NCI-H82 treated with DMSO at 0.1 percent for 48 hours (cell line): ENCODE measurements around the gene NXNL1.

Experiments
- DNase-seq: peaks from one replicate; lab custom pipeline; 2025; ENCODE audit not compliant: unreplicated experiment; lab: John Stamatoyannopoulos, UW

Gene NXNL1

DNA sequence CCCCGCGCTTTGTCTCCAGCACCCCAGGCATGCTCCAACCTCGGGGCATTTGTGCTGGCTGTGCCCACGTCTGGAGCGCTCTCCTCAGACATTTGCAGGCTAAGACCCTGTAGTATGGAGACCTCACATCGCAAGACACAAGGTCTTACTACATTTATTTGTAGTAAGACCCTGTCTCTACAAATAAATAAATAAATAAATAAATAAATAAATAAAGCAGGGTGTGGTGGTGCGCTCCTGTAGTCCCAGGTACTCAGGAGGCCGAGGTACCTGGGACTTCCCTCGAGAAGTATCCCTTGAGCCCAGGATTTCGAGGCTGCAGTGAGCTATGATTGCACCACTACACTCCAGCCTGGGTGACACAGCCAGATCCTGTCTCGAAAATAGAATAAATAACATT, 4.6 kb downstream of the NXNL1 start:
- DNase-seq: no peak

DNA sequence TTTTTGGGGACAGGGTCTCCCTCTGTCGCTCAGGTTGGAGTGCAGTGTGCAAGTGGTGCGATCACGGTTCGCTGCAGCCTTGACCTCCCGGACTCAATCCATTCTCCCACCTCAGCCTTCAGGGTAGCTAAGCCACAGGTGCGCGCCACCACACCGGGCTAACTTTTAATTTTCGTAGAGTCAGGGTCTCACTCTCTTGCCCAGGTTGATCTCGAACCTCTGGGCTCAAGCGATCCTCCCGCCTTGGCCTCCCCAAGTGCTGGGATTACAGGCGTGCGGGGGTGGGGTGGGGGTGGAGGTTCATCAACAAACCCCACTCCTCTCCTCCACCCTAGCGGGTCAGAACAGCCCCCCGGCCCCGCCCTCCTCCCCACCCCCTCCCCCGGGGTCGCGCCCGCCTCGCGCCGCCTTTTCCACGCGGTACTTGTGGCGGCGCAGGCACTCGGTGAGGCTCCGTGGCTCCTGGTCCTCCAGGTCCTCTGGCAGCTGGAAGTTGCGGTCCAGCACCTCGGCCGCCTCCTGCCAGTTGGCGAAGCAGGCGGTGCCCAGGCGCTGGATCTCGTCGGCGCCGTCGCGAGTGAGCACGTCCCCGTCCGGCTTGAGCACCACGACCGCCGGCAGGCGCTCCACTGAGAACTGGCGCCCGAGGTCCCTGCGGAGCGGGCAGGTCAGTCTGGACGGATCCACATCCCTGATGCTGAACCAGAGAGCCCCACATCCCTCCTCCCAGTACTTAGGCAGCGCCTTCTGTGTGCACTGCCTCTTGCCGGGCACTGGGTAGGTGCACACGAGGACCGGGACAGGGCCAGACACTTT, 5.2 kb downstream of the NXNL1 start:
- no peak for DNase-seq

DNA sequence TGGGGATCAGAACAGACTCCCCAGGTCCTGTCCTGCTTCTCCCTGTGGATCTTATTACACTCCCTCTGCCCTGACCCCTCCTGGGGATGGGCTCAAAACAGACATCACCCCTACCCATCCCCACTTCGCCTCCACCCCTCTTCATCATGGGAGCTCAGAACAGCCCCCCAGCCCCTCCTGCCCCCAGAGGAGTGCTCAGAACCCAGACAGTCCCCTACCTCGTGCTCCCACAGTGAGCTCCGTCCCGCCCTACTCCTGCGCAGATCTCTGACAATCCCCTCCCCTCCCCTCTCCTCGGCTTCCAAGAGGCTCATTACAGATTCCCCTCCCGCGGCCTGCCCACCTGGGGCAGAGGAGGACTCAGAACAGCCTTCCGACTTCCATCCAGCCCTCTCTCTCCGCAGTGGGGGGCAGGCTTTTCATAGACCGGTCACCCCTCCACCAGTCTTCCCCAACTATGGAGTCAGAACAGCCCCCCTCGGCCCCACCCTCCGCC, 6.1 kb downstream of the NXNL1 start:
- DNase-seq: peak; percentile 54

DNA sequence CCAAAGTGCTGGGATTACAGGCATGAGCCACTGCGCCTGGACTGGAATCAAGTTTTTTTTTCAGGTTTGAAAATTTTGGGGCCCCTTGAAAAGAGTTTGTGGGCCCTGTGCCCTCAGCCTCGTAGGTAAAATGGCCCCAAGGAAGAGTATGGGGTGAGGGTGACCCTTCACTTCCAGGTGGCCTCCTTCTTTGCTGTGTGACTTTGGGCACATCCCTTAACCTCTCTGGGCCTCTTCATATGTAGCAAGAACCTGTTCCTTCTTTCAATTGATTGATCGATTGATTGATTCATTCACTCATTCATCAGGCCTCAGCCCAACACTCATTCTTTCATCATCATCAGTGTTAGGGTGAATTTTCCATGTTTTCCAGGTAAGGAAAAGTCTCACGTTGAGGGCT, 8.9 kb downstream of the NXNL1 start:
- DNase-seq: no peak

DNA sequence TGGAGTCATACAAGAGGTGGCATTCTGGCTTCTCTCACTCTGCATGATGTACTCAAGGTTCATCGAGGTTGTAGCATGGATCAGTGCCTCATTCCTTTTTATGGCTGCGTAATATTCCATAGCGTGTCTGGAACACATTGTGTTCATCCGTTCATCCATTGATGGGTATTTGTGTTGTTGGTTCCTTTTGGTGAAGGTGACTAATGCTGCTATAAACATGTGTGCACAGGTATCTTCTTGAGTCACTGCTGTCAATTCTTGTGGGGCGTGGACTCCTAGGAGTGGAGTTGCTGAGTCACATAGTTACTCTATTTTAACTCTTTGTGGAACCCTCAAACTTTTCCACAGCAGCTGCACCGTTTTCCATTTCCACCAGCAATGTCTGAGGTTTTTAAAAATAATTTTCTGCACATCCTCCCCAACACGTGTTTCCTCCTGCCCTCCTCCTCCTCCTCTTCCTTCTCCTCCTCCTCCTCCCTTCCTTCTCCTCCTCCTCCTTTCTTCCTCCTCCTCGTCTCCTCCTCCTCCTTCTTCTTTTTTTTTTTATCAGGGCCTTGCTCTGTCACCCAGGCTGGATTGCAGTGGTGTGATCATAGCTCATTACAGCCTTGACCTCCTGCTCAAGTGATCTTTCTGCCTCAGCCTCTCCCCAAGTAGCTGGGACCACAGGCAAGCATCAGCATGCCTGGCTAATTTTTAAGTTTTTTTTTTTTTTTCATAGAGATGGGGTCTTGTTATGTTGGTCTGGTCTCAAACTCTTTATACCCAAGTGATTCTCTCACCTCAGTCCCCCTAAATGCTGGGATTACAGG, 10.3 kb downstream of the NXNL1 start:
- no peak for DNase-seq

DNA sequence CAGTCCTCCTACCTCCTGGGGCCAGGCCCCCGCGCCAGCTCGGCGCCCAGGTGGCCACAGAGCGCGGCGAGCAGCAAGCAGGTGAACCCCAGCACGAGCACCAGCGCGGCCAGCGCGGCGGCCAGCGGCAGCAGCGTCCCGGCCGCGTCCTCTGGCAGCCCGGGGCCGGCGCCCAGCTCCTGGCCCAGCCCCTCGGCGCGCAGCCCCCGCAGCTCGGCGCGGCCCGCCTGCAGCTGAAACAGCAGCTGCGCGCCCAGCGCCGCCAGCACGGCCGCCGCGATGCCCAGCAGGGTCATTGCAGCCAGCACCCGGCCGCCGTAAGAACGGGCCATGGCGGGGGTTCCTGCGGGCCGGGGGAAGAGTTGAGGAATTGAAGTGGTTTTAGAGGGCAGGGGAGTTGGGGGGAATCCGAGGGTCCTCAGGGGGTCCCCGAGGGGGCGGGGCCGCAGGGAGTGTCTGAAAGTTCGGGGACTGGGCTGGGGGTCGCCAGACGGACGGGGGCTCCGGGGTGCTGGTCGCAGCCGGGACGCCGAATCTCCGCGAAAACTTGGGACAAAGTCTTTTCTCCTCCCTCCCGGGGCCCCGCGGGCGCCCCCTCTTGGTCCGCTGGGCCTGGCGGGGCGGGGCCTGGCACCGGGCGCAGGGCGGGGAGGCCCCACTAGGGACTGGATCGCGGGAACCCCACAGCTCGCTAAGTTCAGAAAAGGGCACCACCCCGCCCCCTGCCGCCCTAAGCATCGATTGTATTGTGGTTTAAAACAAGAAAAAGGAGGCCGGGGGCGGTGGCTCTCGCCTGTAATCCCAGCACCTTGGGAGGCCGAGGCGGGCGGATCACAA, 12.4 kb downstream of the NXNL1 start, which contains the start of gene TMEM221:
TMEM221 (minus strand) TSS at position 538 of the 837 bp plus-strand sequence; CDS start at position 332, 206 bp downstream.
- DNase-seq: no peak

DNA sequence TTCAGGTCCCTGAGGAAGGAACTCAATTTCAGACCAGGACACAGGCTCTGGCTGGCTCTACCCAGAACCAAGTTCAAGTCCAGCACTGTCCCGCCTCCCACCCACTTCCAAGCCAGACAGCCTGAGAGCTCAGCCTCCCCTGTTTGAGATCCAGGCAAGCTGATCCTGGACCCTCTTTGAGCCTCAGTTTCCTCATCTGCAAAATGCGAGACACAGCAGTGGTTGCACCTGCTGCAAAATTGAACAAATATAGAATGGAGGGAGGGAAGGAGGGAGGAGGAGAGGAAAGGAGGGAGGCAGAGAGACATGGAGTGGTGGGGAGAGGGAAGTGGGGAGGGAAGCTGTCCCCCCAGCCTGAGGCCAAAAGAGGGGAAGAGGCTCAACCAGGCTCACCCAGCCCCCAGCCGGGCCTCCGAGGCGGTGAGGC, 13.0 kb downstream of the NXNL1 start:
- no peak for DNase-seq

DNA sequence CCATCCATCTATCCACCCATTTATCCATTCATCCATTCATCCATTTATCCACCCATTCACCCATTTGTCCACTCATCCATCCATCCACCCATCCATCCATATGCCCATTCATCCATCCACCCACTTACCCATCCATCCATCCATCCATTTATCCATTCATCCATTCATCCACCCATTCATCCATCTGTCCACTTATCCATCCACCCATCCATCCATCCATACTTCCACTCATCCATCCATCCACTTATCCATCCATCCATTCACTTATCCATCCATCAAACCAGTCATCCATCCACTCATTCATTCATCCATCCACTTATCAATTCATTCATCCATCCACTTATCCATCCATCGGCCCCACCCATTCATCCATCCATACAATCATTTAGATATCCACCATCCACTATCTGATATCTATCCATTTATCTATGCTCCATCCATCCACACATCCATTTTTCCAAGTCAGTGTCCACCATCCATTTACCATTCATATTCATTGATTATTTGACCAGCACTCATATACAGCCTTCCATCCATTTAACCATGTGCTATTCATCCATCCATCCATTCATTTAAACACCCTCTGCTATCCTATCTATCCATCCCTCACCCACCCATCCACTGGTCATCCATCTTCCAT, 15.1 kb downstream of the NXNL1 start:
- no peak for DNase-seq

DNA sequence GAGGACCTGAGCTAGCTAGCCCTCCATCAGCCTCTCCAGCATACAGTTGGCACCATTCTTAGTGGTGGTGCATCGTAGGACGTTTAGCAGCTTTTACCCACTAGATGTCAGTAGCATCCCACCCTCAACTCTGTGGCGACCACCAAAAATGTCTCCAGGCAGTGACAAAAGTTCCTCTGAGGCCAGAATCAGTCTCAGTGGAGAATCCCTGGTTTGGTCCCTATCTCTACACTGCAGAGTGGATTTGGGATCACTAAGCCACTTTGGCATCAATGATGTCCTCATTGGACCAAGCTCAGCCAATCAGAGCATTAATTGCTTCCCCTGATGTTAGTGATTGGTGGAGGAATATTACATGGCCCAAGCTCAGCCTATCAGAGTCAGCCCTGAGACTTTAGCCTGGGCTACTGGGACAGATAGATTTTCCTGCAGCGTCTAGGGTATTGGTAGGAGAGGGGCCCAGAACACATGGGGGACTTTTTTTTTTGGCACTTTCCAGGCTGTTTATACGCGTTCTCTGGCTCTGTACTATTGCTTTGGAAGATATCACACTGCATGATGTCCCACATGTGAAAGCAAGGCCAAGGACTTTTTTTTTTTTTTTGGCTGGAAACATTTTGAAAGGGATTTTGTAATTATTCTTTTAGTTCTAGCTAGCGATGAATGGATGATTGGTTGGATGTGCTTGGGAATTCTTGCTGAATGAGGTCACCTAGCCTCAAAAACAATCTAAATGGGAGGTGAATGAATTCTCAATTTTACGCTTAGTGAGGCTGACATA, 19.3 kb downstream of the NXNL1 start:
- DNase-seq: peak; percentile 42

DNA sequence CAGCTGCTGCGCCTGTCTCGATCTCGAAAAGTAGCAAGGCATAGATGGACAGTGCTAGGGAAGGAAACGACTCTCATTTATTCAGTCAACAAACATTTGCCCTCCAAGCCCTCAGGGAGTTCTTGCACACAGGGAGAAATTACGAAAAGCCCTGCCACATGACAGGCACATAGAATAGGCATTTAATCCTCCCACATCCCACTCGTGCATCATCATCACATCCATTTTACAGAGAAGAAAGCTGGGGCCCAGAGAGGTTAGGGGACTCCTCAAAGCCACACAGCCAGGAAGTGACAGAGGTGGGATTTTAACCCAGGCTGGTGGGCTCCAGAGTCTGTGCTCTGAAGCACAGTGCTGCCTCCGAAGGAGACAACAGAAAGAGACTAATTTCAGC, 23.9 kb downstream of the NXNL1 start:
- no peak for DNase-seq

DNA sequence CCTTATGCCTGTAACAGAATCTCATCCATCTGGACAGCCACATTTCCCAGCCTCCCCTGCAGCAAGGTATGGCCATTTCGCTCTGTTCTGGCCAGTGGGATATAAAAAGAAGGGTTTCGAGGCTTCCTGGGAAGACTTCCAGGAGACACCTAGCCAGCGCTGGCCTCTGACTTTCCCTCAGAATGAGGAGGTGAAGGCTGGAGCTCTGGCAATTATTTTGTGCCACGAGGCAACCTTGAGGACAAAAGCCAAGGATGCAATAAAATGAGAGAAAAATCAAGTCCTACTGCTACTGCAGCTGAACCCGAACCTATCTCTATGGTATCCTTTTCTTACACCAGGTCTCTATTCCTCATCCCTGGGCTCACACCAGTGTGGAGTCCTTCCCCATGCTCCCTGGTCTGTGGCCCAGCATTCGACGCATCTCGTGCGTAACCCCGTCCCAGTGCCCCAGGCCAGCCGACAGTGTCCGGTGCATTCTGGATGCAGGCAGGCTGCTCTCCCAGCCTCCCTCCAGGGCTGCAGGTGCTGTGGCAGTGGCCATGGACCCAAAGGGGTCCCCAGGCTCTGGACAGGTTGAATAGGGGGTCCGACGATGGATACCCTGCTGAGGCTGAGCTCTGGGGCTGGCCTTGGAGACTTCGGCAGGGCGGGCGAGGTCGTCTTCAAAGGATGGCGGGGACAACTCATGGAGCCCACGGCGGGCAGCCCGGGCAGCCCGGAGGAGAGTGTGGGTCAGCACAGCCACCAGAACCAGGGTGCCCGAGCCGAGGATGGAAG, 24.4 kb downstream of the NXNL1 start:
- no peak for DNase-seq

DNA sequence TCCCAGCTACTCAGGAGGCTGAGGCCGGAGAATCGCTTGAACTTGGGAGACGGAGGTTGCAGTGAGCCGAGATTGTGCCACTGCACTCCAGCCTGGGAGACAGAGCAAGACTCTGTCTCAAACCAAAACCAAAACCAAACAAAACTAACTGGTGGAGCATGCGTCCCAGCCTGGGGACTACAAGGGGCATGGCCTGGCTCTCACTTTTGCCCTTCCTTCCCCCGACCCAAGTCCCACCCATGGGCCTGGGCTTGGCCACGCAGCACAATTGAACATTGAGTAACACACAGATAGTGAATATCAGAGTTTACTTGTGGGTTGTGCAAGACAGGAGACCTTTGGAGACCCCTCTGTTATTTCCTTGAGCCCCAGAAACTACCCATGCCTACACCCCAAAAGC, 25.5 kb downstream of the NXNL1 start:
- DNase-seq: no peak

DNA sequence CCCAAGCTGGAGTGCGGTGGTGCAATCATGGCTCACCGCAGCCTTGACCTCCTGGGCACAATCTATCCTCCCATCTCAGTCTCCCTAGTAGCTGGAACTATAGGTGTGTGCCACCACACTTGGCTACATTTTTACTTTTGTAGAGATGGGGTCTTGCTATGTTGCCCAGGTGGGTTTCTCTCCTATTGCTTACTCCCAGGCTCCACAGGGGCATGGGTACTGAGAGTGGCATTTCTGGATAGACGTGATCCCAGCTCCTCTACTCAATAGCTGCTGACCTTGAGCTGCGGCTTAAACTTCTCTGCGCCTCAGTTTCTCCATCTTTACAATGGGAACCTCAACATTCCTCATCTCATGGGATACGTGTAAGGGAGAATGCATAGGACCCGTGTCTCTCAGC, 29.3 kb downstream of the NXNL1 start:
- DNase-seq: no peak

DNA sequence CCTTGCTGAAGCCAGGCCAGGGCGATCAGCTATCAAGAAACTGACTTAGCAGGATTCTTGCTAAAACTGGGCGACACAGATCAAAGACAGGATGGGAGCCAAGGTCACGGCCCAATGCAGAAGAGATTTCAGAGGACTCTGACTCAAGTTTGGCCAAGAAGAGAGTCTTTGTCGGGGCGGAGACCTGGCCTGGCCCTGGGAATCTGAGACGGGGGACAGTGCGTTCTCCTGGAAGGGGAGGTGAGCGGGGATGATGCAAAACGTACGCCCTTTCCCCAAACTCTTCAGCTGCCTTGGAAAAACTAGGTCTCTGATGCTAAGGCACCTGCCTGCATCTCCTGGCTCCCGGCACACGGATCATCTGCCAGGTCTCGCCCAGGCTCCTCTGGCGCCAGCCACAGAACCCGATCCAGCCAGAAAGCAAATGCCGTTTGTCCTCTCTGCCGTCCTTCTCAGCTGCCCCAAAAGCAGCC, 31.0 kb downstream of the NXNL1 start:
- no peak for DNase-seq

DNA sequence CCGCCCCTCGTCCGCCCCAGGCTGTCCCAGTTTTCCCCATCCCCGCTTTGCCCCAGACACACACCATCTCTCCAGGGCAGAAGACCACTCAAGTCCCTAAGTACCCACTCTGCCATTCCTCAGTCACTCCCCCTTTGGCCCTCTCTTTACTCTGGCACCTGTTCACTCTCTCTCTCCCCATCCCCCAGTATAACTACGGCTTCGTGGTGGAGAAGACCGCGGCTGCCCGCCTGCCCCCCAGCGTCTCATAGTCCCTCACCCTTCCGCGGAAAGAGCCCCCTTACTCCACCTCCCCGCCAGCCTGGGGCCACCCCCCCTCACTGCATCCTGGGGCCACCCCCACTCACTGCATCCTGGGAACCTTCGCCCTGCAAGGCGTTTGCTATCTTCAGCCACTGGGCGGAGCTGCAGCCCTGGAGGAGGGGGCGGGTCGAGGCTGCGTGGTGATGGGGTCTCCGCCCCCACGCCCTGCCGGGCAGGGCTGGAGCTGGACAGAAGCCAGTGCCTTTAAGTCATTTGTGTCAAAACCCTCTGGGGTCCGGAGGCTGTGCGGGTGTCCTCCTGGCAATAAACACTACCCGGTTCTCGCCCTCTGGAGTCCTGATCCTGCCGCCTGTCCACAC, 35.9 kb downstream of the NXNL1 start:
- DNase-seq: peak; percentile 77

DNA sequence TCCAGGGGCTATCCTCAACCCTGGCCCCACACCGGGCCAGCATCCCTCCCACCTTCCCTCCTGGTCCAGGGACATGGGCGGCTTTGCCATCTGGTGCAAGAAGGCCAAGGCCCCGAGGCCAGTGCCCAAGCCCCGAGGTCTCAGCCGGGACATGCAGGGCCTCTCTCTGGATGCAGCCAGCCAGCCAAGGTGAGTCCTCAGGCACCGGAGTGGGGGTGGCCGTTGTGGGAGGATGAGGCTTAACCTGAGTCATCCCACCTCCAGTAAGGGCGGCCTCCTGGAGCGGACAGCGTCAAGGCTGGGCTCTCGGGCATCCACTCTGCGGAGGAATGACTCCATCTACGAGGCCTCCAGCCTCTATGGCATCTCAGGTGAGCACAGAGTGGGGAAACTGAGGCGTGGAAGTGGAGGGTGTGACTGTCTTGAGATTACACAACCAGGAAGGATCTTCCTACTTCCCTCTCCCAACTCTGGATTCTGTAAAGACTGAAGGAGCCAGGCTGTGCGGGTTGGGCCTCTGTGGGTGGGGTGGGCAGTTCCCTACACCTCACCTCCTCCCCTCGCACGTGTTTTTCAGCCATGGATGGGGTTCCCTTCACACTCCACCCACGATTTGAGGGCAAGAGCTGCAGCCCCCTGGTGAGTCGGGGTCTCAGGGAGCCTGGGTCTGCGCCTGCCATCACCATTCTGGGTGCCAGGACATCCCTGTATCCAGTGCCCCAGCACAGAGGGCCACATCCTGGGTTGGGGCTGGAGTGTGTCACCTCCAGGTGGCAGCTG, 37.1 kb downstream of the NXNL1 start:
- no peak for DNase-seq

DNA sequence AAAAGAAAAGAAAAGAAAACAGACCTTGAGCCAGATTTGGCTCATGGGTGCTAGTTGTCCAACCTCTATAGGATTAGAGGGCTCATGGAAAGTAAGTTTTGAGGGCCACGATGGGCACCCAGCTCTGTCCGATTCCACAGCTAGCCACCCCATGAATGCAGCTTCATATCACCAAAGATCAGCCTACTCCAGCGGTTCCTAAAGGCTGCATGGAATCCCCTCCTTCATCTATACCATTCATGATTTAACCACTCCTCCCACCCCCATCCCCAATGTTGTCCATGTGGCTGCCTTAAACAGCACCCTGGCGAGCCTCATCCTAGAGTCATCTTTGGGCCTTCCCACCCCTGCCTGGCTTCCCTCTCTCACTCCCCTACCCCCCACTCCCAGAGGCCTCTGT, 38.8 kb downstream of the NXNL1 start:
- DNase-seq: no peak

DNA sequence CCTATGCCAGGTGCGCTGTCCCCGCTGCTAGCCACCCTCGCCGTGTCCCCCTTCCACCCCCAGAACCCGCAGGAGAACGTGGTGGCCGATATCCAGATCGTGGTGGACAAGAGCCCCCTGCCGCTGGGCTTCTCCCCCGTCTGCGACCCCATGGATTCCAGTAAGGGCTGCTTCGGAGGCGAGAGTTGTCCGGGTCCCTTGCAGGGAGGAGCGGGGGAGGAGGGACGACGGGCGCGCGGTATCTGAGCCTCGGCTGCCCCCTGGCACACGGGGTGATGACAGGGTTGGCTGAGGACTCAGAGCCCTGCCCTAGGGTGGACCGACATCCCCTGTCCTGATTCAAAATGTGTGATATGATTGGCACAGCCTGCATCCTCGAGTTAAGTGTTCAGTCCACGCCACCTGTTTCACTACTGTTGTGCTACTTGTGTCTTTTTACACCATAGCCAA, 40.2 kb downstream of the NXNL1 start:
- DNase-seq: no peak
